IPS-18c (cell line): Measurements from ENCODE around the gene RIPK3.
A peak's percentile ranks its signal among the peaks of the same experiment; 100 is the strongest.

Experiments
- H3K4me3 ChIP-seq: 2 replicates; pipeline ENCODE4 v1.7.0; 2013; ENCODE audit warnings: low read depth, mild to moderate bottlenecking, low read length, moderate library complexity; ENCODE audit not compliant: insufficient read depth
- H3K9me3 ChIP-seq: one replicate; pipeline ENCODE4 v1.6.1; 2013; ENCODE audit warnings: mild to moderate bottlenecking, low read length, moderate library complexity; ENCODE audit not compliant: control insufficient read depth, insufficient read depth

RIPK3 gene

DNA sequence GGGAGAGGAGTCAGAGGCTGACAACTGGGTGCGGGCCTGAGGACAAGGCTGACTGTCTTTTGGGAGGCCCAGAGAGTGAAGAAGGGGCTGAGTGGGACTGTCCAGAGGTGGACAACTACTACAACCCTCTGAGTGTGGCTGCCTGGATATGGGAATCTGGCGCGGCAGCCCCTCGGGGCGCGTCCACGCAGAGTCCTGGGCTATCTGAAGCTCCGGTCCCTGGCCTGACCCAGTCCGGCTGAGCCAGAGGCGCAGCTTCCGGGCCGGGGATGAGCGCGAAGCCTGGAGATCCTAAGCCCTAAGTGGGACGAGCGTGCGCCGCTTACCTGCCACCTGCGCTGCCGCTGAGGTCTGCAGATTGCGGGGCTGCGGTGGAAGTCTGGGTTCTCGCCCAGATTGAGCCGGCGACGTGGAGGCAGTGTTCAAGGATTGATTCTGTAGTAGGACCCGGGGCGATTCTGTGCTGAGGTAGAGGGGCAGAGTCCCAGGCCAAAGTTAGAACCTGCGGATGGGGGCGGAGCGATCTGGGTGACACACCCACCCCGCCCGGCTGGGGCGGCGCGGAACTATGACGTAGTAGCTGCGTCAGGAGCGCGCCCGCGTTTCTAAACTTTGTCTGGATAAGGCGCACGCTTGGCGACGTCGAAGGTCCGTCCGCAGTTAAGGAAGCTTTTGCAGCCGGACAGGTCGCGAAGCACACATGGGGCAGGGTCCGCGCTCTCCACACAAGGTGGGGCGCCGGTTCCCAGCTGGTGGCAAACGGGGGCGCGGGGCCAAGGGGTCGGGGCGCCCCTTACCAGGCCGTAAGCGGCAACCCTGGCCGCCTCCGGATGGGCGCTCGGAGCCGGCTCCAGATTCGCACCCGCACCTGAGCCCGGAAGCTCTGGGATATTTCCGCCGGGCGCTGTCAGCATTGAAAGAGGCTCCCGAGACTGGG lies 40.3 kb downstream of the RIPK3 start, which contains the start of the genes DHRS1 and NOP9:
DHRS1 (minus strand) TSS at position 526 of the 937 bp plus-strand sequence. CDS start 674 bp downstream, outside the sequence.
NOP9 (plus strand) TSS at position 596 of the 937 bp plus-strand sequence; CDS start at position 701, 105 bp downstream.
- H3K4me3 ChIP-seq, result peak within 1 kb of the TSS; percentile 92
- no peaks in the 10 kb centered on the region for H3K9me3 ChIP-seq

DNA sequence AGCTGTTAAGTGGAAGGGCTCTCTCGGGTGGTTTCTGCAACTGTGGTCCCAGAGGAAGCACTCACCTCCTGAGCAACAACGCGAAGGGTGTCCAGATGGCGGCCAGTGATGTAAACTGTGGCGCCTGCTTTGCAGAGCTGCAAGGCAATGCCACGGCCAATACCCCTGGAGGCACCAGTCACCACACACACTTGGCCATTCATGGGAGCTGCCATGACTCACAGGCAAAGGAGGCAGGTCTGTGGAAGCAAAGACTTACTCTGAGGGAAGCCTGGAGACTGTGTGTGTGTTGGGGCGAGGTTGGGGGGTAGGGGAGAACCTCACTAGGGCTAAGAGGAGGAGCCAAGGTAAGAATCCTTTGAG lies 40.9 kb downstream of the RIPK3 start:
- no peaks in the 10 kb centered on the region for H3K9me3 ChIP-seq
- peak overlapping the region; percentile 92 for H3K4me3 ChIP-seq

DNA sequence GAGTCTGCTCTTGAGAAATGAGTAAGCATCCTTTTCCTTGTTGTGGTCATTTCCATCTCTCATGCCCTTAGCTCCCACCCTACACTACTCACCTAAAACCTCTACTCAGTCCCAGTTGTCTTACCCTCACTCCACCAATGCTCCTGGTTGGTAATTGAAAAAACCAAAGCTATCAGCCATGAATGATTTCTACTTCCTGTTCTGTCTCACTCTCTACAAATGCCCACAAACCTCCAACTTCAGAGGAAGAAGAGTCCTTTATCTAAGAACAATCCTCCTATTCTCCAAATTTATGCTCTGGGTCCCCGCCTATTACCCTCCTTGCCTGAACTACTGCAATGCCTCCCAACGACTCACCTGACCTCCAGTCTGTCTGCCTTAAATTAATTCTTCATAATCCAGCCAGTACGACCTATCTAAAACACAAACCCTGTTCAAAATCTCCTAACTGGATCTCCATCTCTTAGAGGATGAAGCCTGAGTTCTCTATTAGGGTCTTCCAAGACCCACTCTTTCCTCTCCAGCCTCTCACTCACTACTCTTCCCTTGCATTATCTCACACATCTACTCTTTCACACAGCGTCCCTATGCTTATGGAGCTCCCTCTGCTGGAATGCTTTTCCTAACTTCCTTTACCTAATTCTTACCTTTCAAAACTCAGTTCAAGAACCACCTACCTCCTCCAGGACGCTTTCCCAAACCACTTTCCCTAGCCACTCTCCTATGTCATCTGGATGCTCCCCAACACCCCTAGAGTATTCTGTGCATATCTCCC lies 42.4 kb downstream of the RIPK3 start:
- Histone ChIP-seq H3K4me3 (no peak overlapping the region), H3K9me3 (no peaks in the 10 kb centered on the region)

DNA sequence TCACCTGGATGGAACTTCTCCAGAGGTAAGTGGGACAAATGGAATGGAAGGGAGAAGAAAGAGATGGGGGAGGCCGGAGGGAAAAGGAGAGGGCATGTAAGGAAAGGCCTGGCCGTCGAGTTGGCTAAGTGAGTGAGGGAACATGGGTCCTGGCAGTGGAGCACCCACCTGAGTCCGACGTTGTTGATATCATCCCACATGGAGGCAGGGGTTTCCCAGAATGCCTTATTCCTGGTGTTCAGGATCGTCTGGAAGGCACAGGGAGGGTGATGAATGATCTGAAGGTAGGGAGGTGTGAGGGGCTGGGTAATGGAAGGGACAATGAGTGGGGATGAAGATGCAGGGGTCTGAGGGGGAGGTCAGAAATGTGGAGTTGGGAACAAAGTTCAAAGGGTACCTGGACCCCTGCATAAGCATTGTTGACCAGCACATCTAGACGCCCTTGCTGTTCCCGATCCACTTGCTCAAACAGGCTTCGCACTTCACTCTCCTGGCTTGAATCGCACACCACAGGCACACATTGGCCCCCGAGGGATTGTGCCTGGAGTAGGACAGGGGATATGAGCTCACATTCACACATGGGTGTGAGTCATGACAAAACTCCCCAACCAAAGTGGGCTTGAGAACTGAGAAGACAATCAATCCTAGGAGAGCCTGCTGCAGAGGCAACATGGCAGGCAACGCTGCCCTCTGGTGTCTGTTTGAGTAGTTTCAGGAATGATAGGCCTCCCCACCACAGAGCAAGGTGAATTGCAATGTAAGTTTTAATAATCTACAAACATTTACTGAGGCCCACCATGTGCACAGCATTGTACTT lies 43.2 kb downstream of the RIPK3 start:
- H3K4me3 ChIP-seq, result no peak overlapping the region
- no peaks in the 10 kb centered on the region for H3K9me3 ChIP-seq

DNA sequence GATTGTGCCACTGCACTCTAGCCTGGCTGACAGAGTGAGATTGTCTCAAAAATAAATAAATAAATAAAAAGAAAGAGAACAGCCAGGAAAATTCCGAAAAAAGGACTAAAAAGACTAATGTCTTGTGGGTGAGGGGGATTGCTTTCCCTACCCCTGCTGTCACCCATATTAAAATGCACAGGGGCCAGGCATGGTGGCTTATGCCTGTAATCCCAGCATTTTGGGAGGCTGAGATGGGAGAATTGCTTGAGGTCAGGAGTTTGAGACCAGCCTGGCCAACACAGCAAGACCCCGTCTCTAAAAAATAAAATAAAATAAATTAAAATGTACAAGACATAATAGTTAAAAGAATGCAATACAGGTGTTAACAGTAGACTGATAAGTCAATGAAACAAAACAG lies 46.3 kb downstream of the RIPK3 start:
- Histone ChIP-seq H3K4me3 (no peak overlapping the region), H3K9me3 (no peaks in the 10 kb centered on the region)

DNA sequence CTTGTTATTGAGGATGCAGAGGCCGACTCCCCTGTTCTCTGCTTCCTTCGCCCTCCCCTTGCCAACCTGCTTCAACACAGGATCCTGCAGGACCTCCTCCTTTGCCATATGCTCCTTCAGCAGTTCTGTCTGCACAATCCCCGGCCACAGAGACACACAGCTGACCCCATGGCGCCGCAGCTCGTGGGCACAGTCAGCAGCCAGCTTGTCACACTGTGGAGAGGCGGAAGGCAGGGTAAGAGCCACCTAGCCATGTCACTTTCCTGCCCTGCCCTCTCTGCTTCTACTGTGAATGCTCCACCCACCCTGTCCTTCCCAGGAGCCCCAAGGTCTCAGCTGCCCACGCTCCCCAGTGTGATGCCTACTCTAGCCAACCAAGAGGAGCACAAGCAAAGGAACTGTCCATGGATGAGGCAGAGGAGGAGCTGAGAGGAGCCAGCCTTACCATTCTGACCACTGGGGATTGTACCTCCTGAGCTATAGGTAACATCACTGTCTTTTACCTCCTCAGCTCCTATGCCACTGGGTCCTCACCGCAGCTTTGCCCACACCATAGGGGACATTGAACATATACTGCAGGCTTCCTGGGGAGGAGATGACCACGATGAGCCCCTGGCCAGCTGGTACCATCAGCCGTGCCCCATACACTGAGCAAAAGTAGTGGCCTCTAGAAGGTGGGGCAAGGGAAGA lies 47.5 kb downstream of the RIPK3 start:
- no peak overlapping the region for H3K4me3 ChIP-seq
- H3K9me3 ChIP-seq, result no peaks in the 10 kb centered on the region

DNA sequence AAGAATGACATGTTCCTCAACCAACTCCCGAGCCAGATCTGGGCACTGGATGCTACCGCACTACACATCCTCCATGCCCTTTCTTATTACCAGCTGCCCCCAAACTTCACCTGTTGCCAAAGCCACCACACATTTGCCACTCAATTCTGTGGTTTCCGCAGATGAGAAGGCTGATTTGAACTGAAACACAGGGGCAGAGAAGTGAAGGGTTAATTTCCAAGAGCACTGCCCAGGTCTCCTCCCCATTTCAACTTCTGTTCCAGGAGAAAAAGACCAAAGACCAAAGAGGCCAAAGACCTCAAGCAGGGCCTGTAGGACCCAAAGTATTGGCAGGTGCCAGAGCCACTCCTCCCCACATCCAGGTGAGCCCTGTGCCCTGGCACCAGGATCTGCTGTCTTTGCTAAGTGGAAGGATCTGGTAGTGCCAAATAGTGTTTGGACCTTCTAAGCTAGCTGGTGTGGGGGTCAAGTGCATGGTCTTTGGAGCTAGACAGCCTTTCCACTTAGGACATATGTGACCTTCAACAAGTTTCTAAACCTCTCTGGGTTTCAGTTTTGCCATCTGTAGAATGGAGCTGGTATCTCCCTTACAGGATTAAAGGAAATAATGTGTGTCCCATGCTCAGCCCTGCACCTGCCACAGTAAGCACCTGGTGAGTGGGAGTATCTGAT lies 48.2 kb downstream of the RIPK3 start:
- H3K9me3 ChIP-seq, result no peaks in the 10 kb centered on the region

DNA sequence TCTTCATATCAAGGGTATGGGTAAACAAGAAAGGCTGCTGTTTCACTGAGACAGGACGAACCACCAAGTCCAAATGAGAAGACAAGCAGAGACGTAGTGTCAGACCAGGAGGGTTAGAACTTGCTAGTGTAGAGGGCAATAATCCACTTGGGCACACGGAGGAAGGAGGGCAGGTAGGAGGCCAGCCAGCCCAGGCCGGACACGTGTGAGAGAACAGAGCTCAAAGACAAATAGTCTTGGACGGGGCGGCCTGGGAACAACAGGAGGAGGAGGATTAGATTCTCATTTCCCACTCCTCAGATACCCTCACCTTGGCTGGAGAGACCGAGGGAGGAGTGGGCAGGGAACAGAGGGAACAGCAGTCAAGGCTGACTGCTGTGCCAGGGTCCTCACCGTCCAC lies 49.0 kb downstream of the RIPK3 start:
- H3K9me3 ChIP-seq, result no peaks in the 10 kb centered on the region
- H3K4me3 ChIP-seq, result no peak overlapping the region

More for the DNA sequence above, 48.2 kb downstream of the RIPK3 start:
- no peak overlapping the region for H3K4me3 ChIP-seq

DNA sequence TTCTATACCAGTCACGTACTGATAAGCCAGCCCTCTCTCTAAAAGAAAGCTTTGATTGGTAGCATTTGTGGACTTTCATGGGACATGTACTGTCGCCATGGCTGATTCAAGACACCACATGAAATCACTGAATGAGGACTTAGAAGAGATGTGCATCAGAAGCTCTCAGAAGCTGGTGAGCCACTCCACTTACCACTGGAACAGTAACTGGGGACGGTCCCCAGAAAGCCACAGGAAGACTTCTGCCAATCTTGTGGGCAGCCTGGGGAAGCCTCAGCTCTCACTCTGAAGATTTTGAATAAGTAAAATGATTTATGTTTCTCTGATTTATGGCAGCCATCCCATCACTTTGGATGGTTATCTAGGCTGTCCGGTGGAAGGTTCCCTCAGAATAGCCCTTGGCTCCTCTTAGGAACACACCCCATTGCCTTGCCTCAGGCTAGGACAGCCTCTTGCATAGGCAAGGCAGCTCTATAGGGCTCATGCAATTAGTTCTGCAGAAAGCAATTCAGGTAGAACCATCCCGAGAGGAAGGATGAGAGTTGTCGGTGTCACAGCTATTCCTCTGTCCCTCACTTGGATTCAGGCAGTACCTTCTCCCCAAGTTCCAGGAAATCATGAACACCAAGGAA lies 50.0 kb downstream of the RIPK3 start:
- Histone ChIP-seq H3K4me3 (no peak overlapping the region), H3K9me3 (no peaks in the 10 kb centered on the region)

DNA sequence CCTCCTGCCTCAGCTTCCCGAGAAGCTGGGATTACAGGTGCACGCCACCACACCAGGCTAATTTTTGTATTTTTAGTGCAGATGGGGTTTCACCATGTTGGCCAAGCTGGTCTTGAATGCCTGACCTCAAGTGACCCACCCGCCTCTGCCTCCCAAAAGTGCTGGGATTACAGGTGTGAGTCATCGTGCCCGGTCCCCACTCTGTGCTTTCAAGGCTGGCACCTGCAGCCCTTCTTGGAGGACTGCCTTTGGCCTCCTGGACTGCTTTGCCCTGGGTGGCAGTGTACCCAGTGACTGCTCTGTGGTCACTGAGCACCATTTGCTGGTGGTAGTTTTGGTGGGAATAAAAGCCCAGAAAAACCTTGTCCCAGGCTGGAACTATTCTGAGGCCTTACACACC lies 52.8 kb downstream of the RIPK3 start:
- H3K9me3 ChIP-seq, result no peaks in the 10 kb centered on the region

More for the DNA sequence above, 52.8 kb downstream of the RIPK3 start:
- no peak overlapping the region for H3K4me3 ChIP-seq
